Raji (cell line): ENCODE measurements around the gene BABAM2.

Experiments
- POLR2A ChIP-seq: IDR thresholded peaks from 2 replicates; pipeline ENCODE4 v1.6.1; 2011; ENCODE audit warnings: low read depth, low read length, control low read depth; ENCODE audit not compliant: insufficient read depth

BABAM2 gene

DNA sequence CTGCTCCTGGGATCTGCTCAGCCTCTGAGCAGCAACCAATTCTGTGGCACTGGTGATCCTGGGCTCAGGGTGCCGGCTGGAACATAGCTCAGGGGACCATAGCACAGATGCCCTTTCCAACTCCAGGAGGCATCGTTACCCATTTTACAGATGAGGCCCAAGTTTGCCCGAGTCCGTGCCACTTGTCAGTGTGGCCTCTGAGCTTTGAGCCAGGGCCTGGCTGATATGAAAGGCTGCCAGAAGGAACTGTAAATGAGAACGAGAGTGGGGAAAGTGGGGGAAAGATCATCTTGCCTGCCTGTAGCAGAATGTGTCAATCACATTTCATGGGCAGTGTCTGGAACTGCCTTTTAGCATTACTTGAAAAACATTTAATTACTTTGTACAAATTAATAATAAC is 478.8 kb downstream of the BABAM2 start:
- TF ChIP-seq POLR2A, result no peak

- no peak for TF ChIP-seq POLR2A
These were observed 479.8 kb downstream of the BABAM2 start for GRCh38 chr2:28370354-28370753.

DNA sequence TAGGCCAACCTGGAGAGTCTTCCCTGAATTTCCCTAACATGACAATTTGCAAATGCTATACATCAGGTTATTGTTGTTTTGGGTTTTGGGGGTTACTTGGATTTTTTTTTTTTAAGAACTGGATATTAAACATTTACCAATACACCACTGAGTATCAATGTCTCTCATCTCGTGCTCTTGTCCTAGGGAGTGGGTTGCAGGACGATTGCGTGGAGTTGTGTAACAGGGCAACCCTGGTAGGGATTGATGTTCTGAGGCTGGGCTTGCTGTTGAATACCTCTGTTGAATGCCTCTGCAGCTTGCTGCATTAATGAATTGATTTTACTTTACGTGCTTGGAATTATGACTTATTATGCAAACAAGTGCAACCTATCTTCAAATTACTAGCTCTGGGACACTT is 483.3 kb downstream of the BABAM2 start:
- TF ChIP-seq POLR2A, result no peak

GRCh38 chr2:28374331-28374730 is 483.8 kb downstream of the BABAM2 start:
- no peak for TF ChIP-seq POLR2A

GRCh38 chr2:28375236-28375635 is 484.7 kb downstream of the BABAM2 start:
- no peak for TF ChIP-seq POLR2A

DNA sequence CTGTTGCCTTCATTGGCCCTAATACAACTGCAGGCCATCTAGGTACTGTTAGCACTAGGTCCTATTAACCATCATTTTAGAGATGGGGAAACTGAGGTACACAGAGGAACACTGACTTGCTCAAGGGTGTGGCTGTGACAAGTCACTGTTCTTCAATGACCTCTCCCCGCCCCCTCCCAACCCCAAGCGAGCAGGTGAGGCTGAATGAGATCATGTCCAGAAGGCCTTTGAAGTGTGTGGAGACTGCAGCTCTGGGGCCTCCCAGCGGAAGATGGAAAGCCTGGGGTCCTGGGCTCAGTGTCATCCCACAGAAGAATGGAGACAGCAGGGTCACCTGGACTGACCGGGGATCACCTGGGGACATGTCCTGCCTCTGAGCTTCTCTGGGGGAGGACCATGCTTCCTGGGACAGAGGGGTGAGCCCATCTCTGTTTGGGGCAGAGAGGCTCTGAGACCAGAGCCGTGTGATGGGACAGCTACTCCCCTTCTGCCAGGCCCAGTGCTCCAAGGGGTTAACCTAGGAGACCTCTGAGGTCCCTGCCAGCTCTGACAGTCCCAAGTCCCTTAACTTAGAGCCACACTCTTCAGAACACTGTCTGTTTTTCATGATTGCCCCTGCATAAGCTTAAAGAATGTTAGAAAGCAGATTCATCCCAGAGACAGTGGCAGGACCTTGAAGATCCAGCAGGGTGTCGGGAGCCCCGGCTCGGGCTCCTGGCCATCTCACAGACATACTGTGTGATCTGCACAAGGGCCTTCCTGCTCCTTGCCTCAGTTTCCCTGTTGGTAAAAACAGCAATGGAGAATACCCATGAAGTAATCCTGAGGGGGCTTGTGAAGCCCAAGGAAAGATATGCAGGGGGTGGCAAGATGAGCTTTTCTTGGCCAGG is 485.5 kb downstream of the BABAM2 start:
- TF ChIP-seq POLR2A, result no peak

DNA sequence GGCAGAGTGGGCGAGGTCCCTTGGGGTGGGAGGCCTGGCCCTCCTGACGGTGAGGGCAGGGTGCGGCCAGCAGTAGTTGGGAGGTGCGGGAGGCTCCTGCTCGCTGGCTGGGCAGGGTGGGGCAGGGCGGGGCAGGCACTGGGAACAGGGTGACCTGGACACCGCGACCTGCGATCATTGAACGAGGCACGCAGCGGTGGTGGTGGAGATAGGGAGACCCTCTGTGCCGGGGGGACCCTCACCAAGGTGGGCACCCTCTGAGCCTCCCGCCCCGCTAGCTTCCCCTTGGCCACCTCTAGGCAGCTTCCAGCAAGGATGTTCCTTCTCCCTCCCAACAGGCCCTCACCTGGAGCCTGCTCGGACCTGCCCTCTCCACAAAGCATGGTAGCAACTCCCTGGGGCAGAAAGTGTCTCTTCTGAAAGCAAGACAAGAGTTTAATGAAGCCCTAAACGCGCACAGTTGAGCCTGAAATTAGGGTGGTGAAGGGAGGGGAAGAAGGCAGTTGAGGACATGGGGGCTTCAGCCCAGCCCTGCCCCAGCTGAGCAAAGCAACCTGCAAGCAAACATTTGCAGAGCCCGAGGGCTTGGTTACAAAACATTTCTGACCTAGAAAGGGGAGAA is 486.8 kb downstream of the BABAM2 start:
- TF ChIP-seq POLR2A, result no peak

DNA sequence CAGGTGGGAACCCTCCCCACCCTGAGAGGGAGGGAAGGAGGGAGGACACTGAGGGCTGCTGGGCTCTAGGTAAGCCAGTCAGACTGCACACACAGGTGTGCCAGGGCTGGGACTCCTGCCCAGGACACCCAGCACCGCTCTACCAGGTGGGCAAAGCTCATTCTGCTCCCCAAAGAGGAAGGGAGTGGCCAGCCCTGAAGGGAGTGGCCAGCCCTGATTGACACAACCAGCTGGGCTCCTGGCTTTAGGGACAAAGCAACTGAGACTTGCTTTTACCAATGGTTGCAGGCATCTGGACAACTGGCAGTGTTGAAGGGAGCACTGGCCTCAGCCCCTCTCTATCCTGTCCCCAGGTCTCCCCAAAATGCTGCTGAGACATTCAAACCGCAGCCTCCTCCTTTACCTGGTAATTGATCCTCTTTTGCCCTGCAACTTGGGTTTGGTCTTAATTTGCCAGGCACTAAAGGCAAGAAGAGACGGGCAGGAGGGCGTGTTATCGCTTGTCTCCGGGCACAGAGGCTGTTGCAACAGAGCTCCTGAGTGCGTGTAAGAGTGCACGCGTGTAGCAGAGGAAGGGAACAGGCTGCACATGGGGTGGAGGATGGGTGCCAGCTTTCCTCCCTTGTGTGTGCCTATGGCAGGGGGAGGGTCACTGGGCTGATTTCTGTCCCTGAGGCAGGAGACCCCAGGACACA is 487.6 kb downstream of the BABAM2 start:
- no peak for TF ChIP-seq POLR2A

GRCh38 chr2:28378679-28379584 is 488.4 kb downstream of the BABAM2 start:
- TF ChIP-seq POLR2A, result no peak

- TF ChIP-seq POLR2A, result no peak
These were observed 489.7 kb downstream of the BABAM2 start for GRCh38 chr2:28380219-28380618.

DNA sequence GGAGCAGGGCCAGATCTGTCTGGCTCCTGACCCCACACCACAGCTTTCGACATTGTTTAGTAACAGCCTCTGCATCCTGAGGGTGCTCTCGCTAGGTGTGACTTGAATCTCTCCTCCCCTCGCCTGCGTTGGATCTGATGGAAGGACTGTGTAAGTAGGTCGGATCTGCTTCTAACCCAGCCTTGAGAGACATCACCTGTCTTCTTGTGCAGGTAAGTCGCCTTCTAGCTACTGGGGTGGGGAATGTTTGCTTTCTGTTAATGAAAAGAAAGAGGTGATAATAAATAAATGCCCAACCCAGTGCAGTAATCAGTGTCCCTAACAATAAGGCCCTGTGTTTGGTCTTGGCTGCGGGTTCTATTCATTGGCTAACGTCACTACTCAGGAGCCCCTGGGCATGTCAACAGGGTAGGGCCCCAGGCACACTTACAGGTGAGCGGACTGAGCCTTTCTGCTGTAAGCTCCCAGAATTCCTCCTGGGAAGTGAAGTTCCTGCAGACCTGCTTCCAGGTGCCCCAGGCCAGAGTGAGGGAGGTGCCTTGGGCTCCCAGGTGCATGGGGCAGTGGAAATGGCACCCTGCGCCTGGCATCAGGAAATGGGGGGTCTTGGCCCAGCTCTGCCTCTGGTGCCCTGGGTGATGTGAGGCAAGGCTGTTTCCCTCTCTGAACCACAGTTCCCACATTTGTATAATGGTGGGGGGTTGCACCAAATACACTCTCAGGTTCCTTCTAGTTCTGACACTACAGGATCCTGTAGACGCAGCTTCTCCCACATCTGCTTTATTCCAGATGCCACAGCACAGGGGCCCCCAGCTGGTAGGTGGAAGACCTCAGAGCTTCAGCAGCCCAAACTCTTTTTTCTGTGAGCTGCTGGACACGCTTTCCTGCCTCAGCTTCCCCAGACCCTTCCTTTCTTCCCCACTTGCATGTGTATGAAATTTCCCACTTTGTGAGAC is 491.0 kb downstream of the BABAM2 start:
- TF ChIP-seq POLR2A, result no peak

DNA sequence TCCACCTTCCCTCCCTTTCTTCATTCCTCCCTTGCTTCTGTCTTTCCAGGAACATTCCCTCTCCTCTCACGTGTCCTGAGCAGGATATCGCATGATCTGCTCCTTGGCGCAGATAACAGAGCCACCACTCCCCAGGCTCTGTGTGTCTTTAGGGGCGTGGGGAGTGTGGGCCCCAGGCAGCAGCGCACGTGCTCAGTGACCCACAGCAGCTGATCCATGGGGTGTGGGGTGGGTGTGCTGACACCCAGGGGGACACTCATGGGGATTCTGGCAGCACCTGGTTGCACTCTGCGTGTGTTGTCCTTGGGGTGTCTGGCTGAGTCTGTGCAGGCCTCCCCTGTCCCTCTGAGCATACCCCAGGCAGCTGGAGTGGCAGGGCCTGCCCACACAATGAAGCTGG is 492.2 kb downstream of the BABAM2 start:
- TF ChIP-seq POLR2A, result no peak

- TF ChIP-seq POLR2A, result no peak
These were observed 496.8 kb downstream of the BABAM2 start for GRCh38 chr2:28387082-28387960.
